ENCODE data around the gene CHST6.

The CHST6 gene

GRCh38 chr16:75494184-75494583 is 1.1 kb downstream of the CHST6 start:
- intact Hi-C loops (cut with micrococcal nuclease) = no loop called here
- Mint-ChIP-seq H3K4me3 (no peak overlapping the region), H3K4me1 (ENCODE audit: low read depth) (peaks cover 8% of the 10 kb centered on the region), H3K9me3 (no peaks in the 10 kb centered on the region), H3K36me3 (ENCODE audit: low read depth) (no peaks in the 10 kb centered on the region), H3K27me3 (peaks cover 61% of the 10 kb centered on the region), H3K27ac (no peak overlapping the region)

- no peak overlapping the region for H3K4me3 Mint-ChIP-seq
- H3K27ac Mint-ChIP-seq = no peak overlapping the region
- H3K9me3 Mint-ChIP-seq = no peaks in the 10 kb centered on the region
- no peaks in the 10 kb centered on the region for H3K36me3 Mint-ChIP-seq (ENCODE audit: low read depth)
- intact Hi-C loops (cut with micrococcal nuclease) = no loop called here
- peaks cover 46% of the 10 kb centered on the region for H3K27me3 Mint-ChIP-seq
- peaks cover 14% of the 10 kb centered on the region for H3K4me1 Mint-ChIP-seq (ENCODE audit: low read depth)
Measured at GRCh38 chr16:75491876-75492275, 3.4 kb downstream of the CHST6 start.

- H3K27ac Mint-ChIP-seq = no peak overlapping the region
- no peaks in the 10 kb centered on the region for H3K9me3 Mint-ChIP-seq
- H3K4me3 Mint-ChIP-seq = no peak overlapping the region
- intact Hi-C loops (cut with micrococcal nuclease) = no loop called here
- peaks cover 6% of the 10 kb centered on the region for H3K4me1 Mint-ChIP-seq (ENCODE audit: low read depth)
- peaks cover 18% of the 10 kb centered on the region for H3K27me3 Mint-ChIP-seq
- H3K36me3 Mint-ChIP-seq (ENCODE audit: low read depth) = no peaks in the 10 kb centered on the region
Measured at GRCh38 chr16:75488322-75488721, 6.9 kb downstream of the CHST6 start.

- Mint-ChIP-seq H3K4me1 (ENCODE audit: low read depth) (peaks cover 6% of the 10 kb centered on the region), H3K9me3 (no peaks in the 10 kb centered on the region)
- intact Hi-C loops (cut with micrococcal nuclease) = no loop called here
Measured at GRCh38 chr16:75486676-75487313, 8.4 kb downstream of the CHST6 start.

GRCh38 chr16:75486014-75486675 is 9.1 kb downstream of the CHST6 start:
- no peaks in the 10 kb centered on the region for H3K36me3 Mint-ChIP-seq (ENCODE audit: low read depth)
- H3K9me3 Mint-ChIP-seq = no peaks in the 10 kb centered on the region
- no peak overlapping the region for H3K4me3 Mint-ChIP-seq
- peaks cover 6% of the 10 kb centered on the region for H3K4me1 Mint-ChIP-seq (ENCODE audit: low read depth)
- intact Hi-C loops (cut with micrococcal nuclease) = no loop called here
- peaks cover 15% of the 10 kb centered on the region for H3K27me3 Mint-ChIP-seq
- H3K27ac Mint-ChIP-seq = no peak overlapping the region

More at GRCh38 chr16:75486676-75487313, 8.4 kb downstream of the CHST6 start:
- H3K36me3 Mint-ChIP-seq (ENCODE audit: low read depth) = no peaks in the 10 kb centered on the region
- H3K4me3 Mint-ChIP-seq = no peak overlapping the region
- H3K27ac Mint-ChIP-seq = no peak overlapping the region
- H3K27me3 Mint-ChIP-seq = peaks cover 11% of the 10 kb centered on the region

GRCh38 chr16:75485230-75486013 is 9.8 kb downstream of the CHST6 start:
- no peak overlapping the region for H3K4me3 Mint-ChIP-seq
- no peaks in the 10 kb centered on the region for H3K9me3 Mint-ChIP-seq
- peaks cover 6% of the 10 kb centered on the region for H3K4me1 Mint-ChIP-seq (ENCODE audit: low read depth)
- no peak overlapping the region for H3K27ac Mint-ChIP-seq
- H3K36me3 Mint-ChIP-seq (ENCODE audit: low read depth) = no peaks in the 10 kb centered on the region
- intact Hi-C loops (cut with micrococcal nuclease) = no loop called here
- peaks cover 15% of the 10 kb centered on the region for H3K27me3 Mint-ChIP-seq

GRCh38 chr16:75483222-75483621 is 12.0 kb downstream of the CHST6 start:
- intact Hi-C loops (cut with micrococcal nuclease) = no loop called here
- Mint-ChIP-seq H3K36me3 (ENCODE audit: low read depth) (no peaks in the 10 kb centered on the region), H3K27me3 (peaks cover 12% of the 10 kb centered on the region), H3K4me3 (no peak overlapping the region), H3K4me1 (ENCODE audit: low read depth) (peaks cover 4% of the 10 kb centered on the region), H3K9me3 (no peaks in the 10 kb centered on the region), H3K27ac (no peak overlapping the region)

- intact Hi-C loops (cut with micrococcal nuclease) = no loop called here
- peaks cover 17% of the 10 kb centered on the region for H3K27me3 Mint-ChIP-seq
- no peak overlapping the region for H3K4me3 Mint-ChIP-seq
- no peak overlapping the region for H3K27ac Mint-ChIP-seq
- H3K4me1 Mint-ChIP-seq (ENCODE audit: low read depth) = peaks cover 9% of the 10 kb centered on the region
- no peaks in the 10 kb centered on the region for H3K9me3 Mint-ChIP-seq
- H3K36me3 Mint-ChIP-seq (ENCODE audit: low read depth) = no peaks in the 10 kb centered on the region
Measured at GRCh38 chr16:75482434-75483205, 12.6 kb downstream of the CHST6 start.

- Mint-ChIP-seq H3K9me3 (no peaks in the 10 kb centered on the region), H3K27ac (no peak overlapping the region), H3K4me3 (no peak overlapping the region), H3K36me3 (ENCODE audit: low read depth) (no peaks in the 10 kb centered on the region), H3K4me1 (ENCODE audit: low read depth) (peaks cover 11% of the 10 kb centered on the region), H3K27me3 (peaks cover 17% of the 10 kb centered on the region)
- intact Hi-C loops (cut with micrococcal nuclease) = no loop called here
Measured at GRCh38 chr16:75481475-75481874, 13.8 kb downstream of the CHST6 start.

- Mint-ChIP-seq H3K4me3 (no peak overlapping the region), H3K36me3 (ENCODE audit: low read depth) (no peaks in the 10 kb centered on the region), H3K27me3 (peaks cover 12% of the 10 kb centered on the region), H3K4me1 (ENCODE audit: low read depth) (peaks cover 11% of the 10 kb centered on the region), H3K9me3 (no peaks in the 10 kb centered on the region), H3K27ac (no peak overlapping the region)
- intact Hi-C loops (cut with micrococcal nuclease) = no loop called here
Measured at GRCh38 chr16:75479421-75479990, 15.7 kb downstream of the CHST6 start.

- H3K4me3 Mint-ChIP-seq = no peak overlapping the region
- no peaks in the 10 kb centered on the region for H3K9me3 Mint-ChIP-seq
- peaks cover 12% of the 10 kb centered on the region for H3K27me3 Mint-ChIP-seq
- peaks cover 11% of the 10 kb centered on the region for H3K4me1 Mint-ChIP-seq (ENCODE audit: low read depth)
- no peak overlapping the region for H3K27ac Mint-ChIP-seq
- intact Hi-C loops (cut with micrococcal nuclease) = no loop called here
- H3K36me3 Mint-ChIP-seq (ENCODE audit: low read depth) = no peaks in the 10 kb centered on the region
Measured at GRCh38 chr16:75478480-75479345, 16.5 kb downstream of the CHST6 start.

GRCh38 chr16:75477680-75478473 is 17.4 kb downstream of the CHST6 start:
- Mint-ChIP-seq H3K27ac (no peak overlapping the region), H3K4me1 (ENCODE audit: low read depth) (peaks cover 11% of the 10 kb centered on the region), H3K27me3 (peaks cover 12% of the 10 kb centered on the region), H3K4me3 (no peak overlapping the region), H3K9me3 (no peaks in the 10 kb centered on the region), H3K36me3 (ENCODE audit: low read depth) (no peaks in the 10 kb centered on the region)
- intact Hi-C loops (cut with micrococcal nuclease) = no loop called here
